ENCODE results near the gene ALKAL2. TPM values are rescaled to one million over a fixed set of nuclear protein-coding genes. Genes with fewer than 3 reads are reported as not detected.

The ALKAL2 gene
- polyA plus RNA-seq, 1 donor from 2014 or later, result not detected

GRCh38 chr2:278312-278926 lies 9.5 kb downstream of the ALKAL2 start:
- Histone ChIP-seq H3K36me3 (ENCODE audit: insufficient read depth, low read length) (no peaks in the 10 kb centered on the region), H3K79me2 (replicated peaks; ENCODE audit: insufficient read depth, low read length) (peaks cover 3% of the 10 kb centered on the region), H2AFZ (ENCODE audit: low read depth, low read length) (no peak overlapping the region), H3K9me2 (ENCODE audit: insufficient read depth, low read length) (no peaks in the 10 kb centered on the region), H3K4me3 (ENCODE audit: low read length) (no peak overlapping the region), H3K9me3 (ENCODE audit: low read length) (no peaks in the 10 kb centered on the region), H3K9ac (ENCODE audit: low read length) (no peak overlapping the region), H4K20me1 (ENCODE audit: insufficient read depth) (no peaks in the 10 kb centered on the region), H3K4me2 (ENCODE audit: low read length) (no peak overlapping the region), H3K27me3 (ENCODE audit: insufficient read depth, low read depth, low read length) (no peaks in the 10 kb centered on the region), H3K27ac (ENCODE audit: low read length) (no peak overlapping the region), H3F3A (ENCODE audit: insufficient read depth, low read length, poor library complexity, severe bottlenecking) (no peaks in the 10 kb centered on the region)
- TF ChIP-seq REST (IDR thresholded peaks at IDR 0.05; ENCODE audit: borderline replicate concordance), result no peak
- no peak for TF ChIP-seq EZH2 (IDR thresholded peaks at IDR 0.05; ENCODE audit: borderline replicate concordance, insufficient read depth, low read length, poor library complexity, severe bottlenecking)
- TF ChIP-seq RAD21 (conservative IDR thresholded peaks at IDR 0.05), result no peak
- TF ChIP-seq SMC3 (conservative IDR thresholded peaks at IDR 0.05; ENCODE audit: poor library complexity), result no peak
- TF ChIP-seq POLR2AphosphoS5 (IDR thresholded peaks at IDR 0.05), result no peak
- no peak for TF ChIP-seq TAF1 (IDR thresholded peaks at IDR 0.05; ENCODE audit: low read depth)
- TF ChIP-seq EP300 (conservative IDR thresholded peaks at IDR 0.05; ENCODE audit: poor library complexity, severe bottlenecking), result no peak
- TF ChIP-seq MXI1 (conservative IDR thresholded peaks at IDR 0.05; ENCODE audit: poor library complexity, severe bottlenecking), result no peak
- no peak for TF ChIP-seq CTCF (IDR thresholded peaks at IDR 0.05; ENCODE audit: poor library complexity, severe bottlenecking)

GRCh38 chr2:275466-275865 lies 12.4 kb downstream of the ALKAL2 start:
- H3F3A ChIP-seq (ENCODE audit: insufficient read depth, low read length, poor library complexity, severe bottlenecking), result no peaks in the 10 kb centered on the region
- no peaks in the 10 kb centered on the region for H3K9me3 ChIP-seq (ENCODE audit: low read length)
- peaks cover 3% of the 10 kb centered on the region for H4K20me1 ChIP-seq (ENCODE audit: insufficient read depth)
- TF ChIP-seq CTCF (IDR thresholded peaks at IDR 0.05; ENCODE audit: poor library complexity, severe bottlenecking), result no peak
- no peak for TF ChIP-seq MXI1 (conservative IDR thresholded peaks at IDR 0.05; ENCODE audit: poor library complexity, severe bottlenecking)
- TF ChIP-seq EZH2 (IDR thresholded peaks at IDR 0.05; ENCODE audit: borderline replicate concordance, insufficient read depth, low read length, poor library complexity, severe bottlenecking), result no peak
- no peak for TF ChIP-seq REST (IDR thresholded peaks at IDR 0.05; ENCODE audit: borderline replicate concordance)
- TF ChIP-seq POLR2AphosphoS5 (IDR thresholded peaks at IDR 0.05), result no peak
- no peak for TF ChIP-seq EP300 (conservative IDR thresholded peaks at IDR 0.05; ENCODE audit: poor library complexity, severe bottlenecking)
- TF ChIP-seq TAF1 (IDR thresholded peaks at IDR 0.05; ENCODE audit: low read depth), result no peak
- TF ChIP-seq RAD21 (conservative IDR thresholded peaks at IDR 0.05), result no peak
- no peak for TF ChIP-seq SMC3 (conservative IDR thresholded peaks at IDR 0.05; ENCODE audit: poor library complexity)
- H3K27ac ChIP-seq (ENCODE audit: low read length), result no peak overlapping the region
- H3K36me3 ChIP-seq (ENCODE audit: insufficient read depth, low read length), result no peaks in the 10 kb centered on the region
- no peaks in the 10 kb centered on the region for H3K27me3 ChIP-seq (ENCODE audit: insufficient read depth, low read depth, low read length)
- H3K4me2 ChIP-seq (ENCODE audit: low read length), result no peak overlapping the region
- no peak overlapping the region for H2AFZ ChIP-seq (ENCODE audit: low read depth, low read length)
- no peaks in the 10 kb centered on the region for H3K9me2 ChIP-seq (ENCODE audit: insufficient read depth, low read length)
- H3K79me2 ChIP-seq (replicated peaks; ENCODE audit: insufficient read depth, low read length), result peaks cover 25% of the 10 kb centered on the region
- no peak overlapping the region for H3K4me3 ChIP-seq (ENCODE audit: low read length)
- no peak overlapping the region for H3K9ac ChIP-seq (ENCODE audit: low read length)
